ENCODE results near the gene ADSS2. TPM values are rescaled to one million over a fixed set of nuclear protein-coding genes. Genes with fewer than 3 reads are reported as not detected.

The ADSS2 gene
- total RNA-seq, 1 donor from 2014 or later = 31.9 TPM

DNA sequence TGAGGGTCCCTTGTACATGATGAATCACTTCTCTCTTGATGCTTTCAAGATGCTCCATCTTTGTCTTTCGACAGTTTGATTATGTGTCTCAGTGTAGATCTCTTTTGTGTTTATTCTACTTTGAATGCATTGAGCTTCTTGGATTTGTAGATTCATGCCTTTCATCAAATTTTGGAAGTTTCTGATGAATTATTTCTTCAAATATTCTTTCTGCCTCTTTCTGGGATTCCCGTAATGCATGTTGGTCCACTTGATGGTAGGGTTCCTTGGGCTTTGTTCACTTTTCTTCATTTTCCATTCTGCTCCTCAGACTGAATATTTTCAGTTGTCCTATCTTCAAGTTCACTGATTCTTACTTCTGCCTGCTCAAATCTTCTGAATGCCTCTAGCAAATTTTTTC is 50.7 kb downstream of the ADSS2 start:
- Mint-ChIP-seq H3K36me3 (ENCODE audit: unreplicated experiment) (peaks cover 14% of the 10 kb centered on the region), H3K4me3 (ENCODE audit: unreplicated experiment) (no peak overlapping the region), H3K27ac (ENCODE audit: unreplicated experiment) (no peak overlapping the region), H3K4me1 (ENCODE audit: low read depth, unreplicated experiment) (peaks cover 7% of the 10 kb centered on the region), H3K9me3 (ENCODE audit: unreplicated experiment) (peaks cover 3% of the 10 kb centered on the region), H3K27me3 (ENCODE audit: unreplicated experiment) (peaks cover 2% of the 10 kb centered on the region)
- no peak for DNase-seq
- TF ChIP-seq, protein P1, sequence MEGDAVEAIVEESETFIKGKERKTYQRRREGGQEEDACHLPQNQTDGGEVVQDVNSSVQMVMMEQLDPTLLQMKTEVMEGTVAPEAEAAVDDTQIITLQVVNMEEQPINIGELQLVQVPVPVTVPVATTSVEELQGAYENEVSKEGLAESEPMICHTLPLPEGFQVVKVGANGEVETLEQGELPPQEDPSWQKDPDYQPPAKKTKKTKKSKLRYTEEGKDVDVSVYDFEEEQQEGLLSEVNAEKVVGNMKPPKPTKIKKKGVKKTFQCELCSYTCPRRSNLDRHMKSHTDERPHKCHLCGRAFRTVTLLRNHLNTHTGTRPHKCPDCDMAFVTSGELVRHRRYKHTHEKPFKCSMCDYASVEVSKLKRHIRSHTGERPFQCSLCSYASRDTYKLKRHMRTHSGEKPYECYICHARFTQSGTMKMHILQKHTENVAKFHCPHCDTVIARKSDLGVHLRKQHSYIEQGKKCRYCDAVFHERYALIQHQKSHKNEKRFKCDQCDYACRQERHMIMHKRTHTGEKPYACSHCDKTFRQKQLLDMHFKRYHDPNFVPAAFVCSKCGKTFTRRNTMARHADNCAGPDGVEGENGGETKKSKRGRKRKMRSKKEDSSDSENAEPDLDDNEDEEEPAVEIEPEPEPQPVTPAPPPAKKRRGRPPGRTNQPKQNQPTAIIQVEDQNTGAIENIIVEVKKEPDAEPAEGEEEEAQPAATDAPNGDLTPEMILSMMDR (IDR thresholded peaks at IDR 0.05; ENCODE audit: partially characterized antibody, unreplicated experiment) = no peak

DNA sequence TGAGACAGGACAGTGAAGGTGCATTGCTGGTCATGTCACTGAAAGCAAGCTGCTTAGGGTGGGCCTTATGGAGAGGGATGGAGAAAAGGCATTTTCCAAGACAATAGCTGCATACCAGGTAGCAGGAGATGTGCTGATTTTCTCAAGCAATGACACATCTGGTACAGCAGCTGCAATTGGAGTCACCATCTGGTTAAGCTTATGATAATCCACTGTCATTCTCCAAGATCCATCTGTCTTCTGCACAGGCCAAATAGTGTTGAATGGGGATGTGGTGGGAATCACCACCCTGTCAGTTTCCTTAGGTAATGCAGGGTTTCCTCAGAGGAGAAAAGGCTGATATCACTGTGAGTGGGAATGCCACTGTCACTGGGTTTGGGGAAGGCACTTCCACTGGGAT is 54.6 kb downstream of the ADSS2 start:
- Mint-ChIP-seq H3K9me3 (ENCODE audit: unreplicated experiment) (peaks cover 6% of the 10 kb centered on the region), H3K4me1 (ENCODE audit: low read depth, unreplicated experiment) (peaks cover 8% of the 10 kb centered on the region), H3K4me3 (ENCODE audit: unreplicated experiment) (no peak overlapping the region), H3K36me3 (ENCODE audit: unreplicated experiment) (peaks cover 6% of the 10 kb centered on the region), H3K27ac (ENCODE audit: unreplicated experiment) (peak overlapping the region; percentile 14), H3K27me3 (ENCODE audit: unreplicated experiment) (peaks cover 2% of the 10 kb centered on the region)
- DNase-seq = no peak
- TF ChIP-seq, protein P1 (IDR thresholded peaks at IDR 0.05; ENCODE audit: partially characterized antibody, unreplicated experiment) = no peak

DNA sequence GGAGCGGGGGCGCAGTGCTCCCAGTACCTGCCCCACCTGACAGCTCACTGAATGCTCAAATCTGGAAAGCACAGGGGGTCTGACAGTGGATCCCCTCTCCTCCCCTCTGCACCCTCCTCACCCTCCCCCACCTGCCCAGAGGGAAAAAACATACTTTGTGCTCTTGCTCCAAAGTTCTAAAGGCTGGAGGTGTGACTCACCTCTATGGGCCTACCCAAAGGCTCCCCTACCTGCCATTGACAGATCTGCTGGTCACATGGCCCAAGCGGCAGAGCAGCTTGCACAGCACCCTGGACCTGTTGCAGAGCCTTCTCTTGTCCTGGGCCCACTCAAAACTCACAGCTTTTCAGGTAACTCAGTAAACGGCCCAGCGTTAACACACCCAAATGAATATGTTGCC is 55.7 kb downstream of the ADSS2 start:
- TF ChIP-seq, protein P1 (IDR thresholded peaks at IDR 0.05; ENCODE audit: partially characterized antibody, unreplicated experiment) = no peak
- DNase-seq = no peak
- H3K27me3 Mint-ChIP-seq (ENCODE audit: unreplicated experiment) = peaks cover 2% of the 10 kb centered on the region
- no peaks in the 10 kb centered on the region for H3K36me3 Mint-ChIP-seq (ENCODE audit: unreplicated experiment)
- H3K4me3 Mint-ChIP-seq (ENCODE audit: unreplicated experiment) = no peak overlapping the region
- H3K4me1 Mint-ChIP-seq (ENCODE audit: low read depth, unreplicated experiment) = peaks cover 8% of the 10 kb centered on the region
- H3K9me3 Mint-ChIP-seq (ENCODE audit: unreplicated experiment) = peaks cover 3% of the 10 kb centered on the region
- no peak overlapping the region for H3K27ac Mint-ChIP-seq (ENCODE audit: unreplicated experiment)

DNA sequence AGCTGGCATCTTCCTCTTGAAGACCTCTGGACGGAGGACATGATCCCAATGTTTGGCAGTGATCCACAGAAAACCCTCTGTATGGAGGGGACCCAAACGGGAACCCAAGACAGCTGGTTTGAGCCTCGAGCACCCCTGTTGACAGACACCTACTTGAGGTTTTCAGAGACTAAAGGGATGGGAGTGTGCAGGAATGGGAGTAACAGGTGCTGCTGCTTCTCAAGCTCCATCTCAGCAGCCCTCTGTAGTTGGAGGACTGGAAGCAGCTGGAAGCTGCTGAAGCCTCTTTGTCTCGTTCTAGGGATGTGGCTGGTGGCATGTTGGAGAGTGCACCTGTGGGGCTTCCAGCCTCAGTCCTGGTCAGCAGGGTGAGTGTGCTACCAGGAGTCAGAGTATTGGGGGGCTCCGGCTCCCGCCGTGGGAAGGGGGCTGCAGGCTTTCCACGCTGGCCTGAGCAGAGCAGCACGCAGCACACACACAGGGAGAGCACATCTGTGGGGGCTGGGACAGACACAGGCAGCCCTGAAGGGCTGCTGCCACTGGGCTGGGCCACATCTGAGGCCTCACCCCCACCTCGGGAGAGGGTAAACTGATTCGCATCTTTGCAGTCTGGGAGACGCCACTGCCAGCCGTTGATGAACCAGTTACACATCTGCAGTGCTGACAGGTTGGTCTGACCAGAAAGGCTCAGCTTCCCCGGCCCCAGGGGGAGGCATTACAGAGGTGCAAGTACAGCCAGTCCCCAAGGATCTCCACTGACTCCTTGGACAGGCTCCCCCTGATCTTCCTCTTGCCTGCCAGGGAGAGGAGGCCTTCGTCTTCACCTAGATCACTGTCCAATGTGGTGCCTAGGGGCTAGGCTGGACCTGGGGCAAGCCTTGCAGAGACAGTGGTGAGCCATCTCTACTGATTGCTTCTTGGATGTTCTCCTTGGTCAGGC is 56.6 kb downstream of the ADSS2 start:
- no peak overlapping the region for H3K4me3 Mint-ChIP-seq (ENCODE audit: unreplicated experiment)
- peaks cover 3% of the 10 kb centered on the region for H3K9me3 Mint-ChIP-seq (ENCODE audit: unreplicated experiment)
- H3K36me3 Mint-ChIP-seq (ENCODE audit: unreplicated experiment) = no peaks in the 10 kb centered on the region
- no peak overlapping the region for H3K27ac Mint-ChIP-seq (ENCODE audit: unreplicated experiment)
- TF ChIP-seq, protein P1 (IDR thresholded peaks at IDR 0.05; ENCODE audit: partially characterized antibody, unreplicated experiment) = no peak
- no peak for DNase-seq
- H3K27me3 Mint-ChIP-seq (ENCODE audit: unreplicated experiment) = peaks cover 2% of the 10 kb centered on the region
- peaks cover 8% of the 10 kb centered on the region for H3K4me1 Mint-ChIP-seq (ENCODE audit: low read depth, unreplicated experiment)

DNA sequence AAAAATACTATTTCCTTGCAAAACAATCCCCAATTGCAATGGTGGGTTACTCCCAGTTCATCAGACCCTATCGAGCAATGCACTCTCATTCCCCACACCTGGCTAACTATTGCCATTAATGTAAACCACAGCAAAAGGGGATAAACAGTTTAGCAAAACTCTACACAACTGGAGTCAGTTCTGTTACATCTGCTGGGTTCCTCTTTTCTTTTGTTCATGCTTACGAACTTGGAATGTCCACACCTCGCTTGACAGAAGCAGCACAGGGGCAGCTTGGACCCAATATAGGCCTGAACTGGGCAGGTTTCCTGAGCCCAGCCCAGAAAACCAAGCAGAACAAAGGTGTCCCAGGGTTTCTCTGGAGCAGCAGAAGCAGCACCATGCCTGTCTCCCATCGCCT is 57.4 kb downstream of the ADSS2 start:
- no peak overlapping the region for H3K27ac Mint-ChIP-seq (ENCODE audit: unreplicated experiment)
- peaks cover 2% of the 10 kb centered on the region for H3K27me3 Mint-ChIP-seq (ENCODE audit: unreplicated experiment)
- H3K4me1 Mint-ChIP-seq (ENCODE audit: low read depth, unreplicated experiment) = peaks cover 8% of the 10 kb centered on the region
- H3K9me3 Mint-ChIP-seq (ENCODE audit: unreplicated experiment) = peaks cover 3% of the 10 kb centered on the region
- DNase-seq = no peak
- H3K36me3 Mint-ChIP-seq (ENCODE audit: unreplicated experiment) = no peaks in the 10 kb centered on the region
- H3K4me3 Mint-ChIP-seq (ENCODE audit: unreplicated experiment) = no peak overlapping the region
- TF ChIP-seq, protein P1 (IDR thresholded peaks at IDR 0.05; ENCODE audit: partially characterized antibody, unreplicated experiment) = no peak
